BLaER1 (cell line): ENCODE measurements around the gene NKX2-3.

Source experiments
- H3K27ac ChIP-seq: shearing (Covaris generic); formaldehyde crosslinking; 2 replicates; pipeline ENCODE4 v1.8.1; 2022
- H3K27me3 ChIP-seq: shearing (Covaris generic); formaldehyde crosslinking; 2 replicates; pipeline ENCODE4 v1.8.1; 2022
- H3K36me3 ChIP-seq: shearing (Covaris generic); formaldehyde crosslinking; 2 replicates; pipeline ENCODE4 v1.8.1; 2022
- H3K4me1 ChIP-seq: shearing (Covaris generic); formaldehyde crosslinking; 2 replicates; pipeline ENCODE4 v1.8.1; 2022
- H3K4me2 ChIP-seq: shearing (Covaris generic); formaldehyde crosslinking; 2 replicates; pipeline ENCODE4 v1.8.1; 2022
- H3K4me3 ChIP-seq: shearing (Covaris generic); formaldehyde crosslinking; 2 replicates; pipeline ENCODE4 v1.8.1; 2022
- H3K9ac ChIP-seq: shearing (Covaris generic); formaldehyde crosslinking; 2 replicates; pipeline ENCODE4 v1.8.1; 2022
- H3K9me3 ChIP-seq: shearing (Covaris generic); formaldehyde crosslinking; 2 replicates; pipeline ENCODE4 v1.8.1; 2022
- H4K20me1 ChIP-seq: shearing (Covaris generic); formaldehyde crosslinking; 2 replicates; pipeline ENCODE4 v1.8.1; 2022
- Cebpa-rat ChIP-seq: shearing (Covaris generic); IDR thresholded peaks from 2 replicates; pipeline ENCODE4 v1.8.1; 2022

NKX2-3 gene

DNA sequence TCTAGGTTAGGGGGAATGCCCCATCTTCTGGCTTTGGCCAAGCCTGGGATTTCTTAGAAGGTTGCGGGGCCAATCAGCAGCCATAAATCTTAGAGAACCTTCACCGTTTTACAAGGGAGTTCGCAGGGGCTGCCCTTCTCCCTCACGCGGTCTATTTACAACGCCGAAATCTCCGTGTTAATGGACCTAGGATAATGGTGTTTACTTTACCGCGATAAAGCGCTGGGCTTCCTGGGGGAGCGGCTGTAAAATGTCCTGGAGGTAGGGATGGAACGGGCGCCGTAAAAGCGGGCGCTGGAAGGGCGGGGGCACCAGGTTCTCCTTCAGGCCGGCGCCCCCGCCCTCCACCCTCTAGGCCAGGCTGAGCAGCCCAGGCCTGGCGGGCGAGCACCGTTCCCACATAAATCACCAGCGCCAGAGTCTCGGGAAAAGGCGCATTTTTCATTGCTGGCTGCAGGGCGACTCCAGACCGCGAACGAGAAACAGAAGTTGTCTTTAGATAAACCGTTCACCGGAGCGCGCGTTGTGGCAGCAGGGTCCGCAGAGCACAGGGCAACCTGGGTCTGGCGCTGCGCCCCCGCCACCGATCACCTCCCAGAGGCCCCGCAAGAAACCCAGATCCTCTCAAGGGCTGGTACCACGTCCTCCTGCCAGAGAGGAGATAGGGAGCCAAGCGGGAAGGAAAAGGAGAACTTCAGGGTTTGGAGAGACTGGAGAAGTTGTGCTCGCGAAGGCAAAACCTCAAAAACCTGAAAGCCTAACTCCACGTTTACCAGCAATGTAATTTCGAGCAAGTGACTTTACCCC, 12.5 kb upstream of the NKX2-3 start:
- no peak for TF ChIP-seq Cebpa-rat
- Histone ChIP-seq H3K9me3 (peaks cover 30% of the 10 kb centered on the region), H4K20me1 (no peaks in the 10 kb centered on the region), H3K36me3 (no peaks in the 10 kb centered on the region), H3K4me1 (no peaks in the 10 kb centered on the region), H3K9ac (no peak overlapping the region), H3K4me3 (no peak overlapping the region), H3K4me2 (no peak overlapping the region), H3K27ac (no peak overlapping the region), H3K27me3 (peaks cover 35% of the 10 kb centered on the region)

DNA sequence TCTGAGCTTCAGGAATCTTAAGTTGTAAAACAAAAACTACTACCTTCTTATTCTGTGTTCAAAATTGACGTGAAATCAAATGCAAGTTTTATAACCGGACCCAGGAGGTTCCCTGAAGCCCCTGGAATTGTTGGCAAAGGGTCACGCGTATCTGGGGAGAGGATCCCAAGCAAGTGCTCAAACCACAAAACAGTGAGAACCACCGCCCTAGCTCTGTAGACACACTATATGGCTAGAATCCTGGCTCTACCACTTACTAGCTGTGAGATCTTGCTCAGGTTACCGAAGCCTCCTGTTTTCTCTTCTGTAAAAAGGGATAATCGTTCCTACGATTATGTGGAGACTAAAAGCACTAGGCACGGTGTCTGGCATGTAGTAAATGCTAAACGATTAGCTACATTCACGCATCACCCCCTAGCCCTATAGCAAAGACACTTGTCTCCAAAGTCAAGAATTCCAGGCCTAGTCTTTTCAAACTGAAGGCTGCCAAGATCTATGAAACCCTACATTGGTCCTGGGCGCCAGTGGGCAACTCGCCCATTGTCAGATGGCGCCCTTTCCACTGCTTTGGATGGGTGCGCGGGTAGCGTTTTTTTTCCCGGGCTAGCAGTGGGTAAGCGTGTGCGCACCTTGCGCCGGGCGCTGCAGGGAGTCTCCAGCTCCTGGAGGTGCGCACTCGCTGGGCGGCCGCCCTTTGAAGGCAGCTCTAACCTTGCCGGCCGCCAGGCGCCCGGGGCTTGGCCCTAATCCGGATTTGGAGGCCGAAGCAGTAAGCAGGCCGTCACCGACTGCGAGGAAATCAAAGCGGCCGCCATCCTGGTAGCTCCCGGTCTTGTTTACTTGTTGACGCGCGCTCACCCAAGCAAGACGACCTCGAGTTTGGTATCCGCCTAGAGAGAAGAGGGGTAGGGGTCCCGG, 11.6 kb upstream of the NKX2-3 start:
- H4K20me1 ChIP-seq: no peaks in the 10 kb centered on the region
- H3K27me3 ChIP-seq: peaks cover 38% of the 10 kb centered on the region
- H3K27ac ChIP-seq: no peak overlapping the region
- peaks cover 30% of the 10 kb centered on the region for H3K9me3 ChIP-seq
- H3K9ac ChIP-seq: no peak overlapping the region
- H3K4me1 ChIP-seq: no peaks in the 10 kb centered on the region
- H3K36me3 ChIP-seq: no peaks in the 10 kb centered on the region
- no peak overlapping the region for H3K4me3 ChIP-seq
- no peak for TF ChIP-seq Cebpa-rat
- no peak overlapping the region for H3K4me2 ChIP-seq

DNA sequence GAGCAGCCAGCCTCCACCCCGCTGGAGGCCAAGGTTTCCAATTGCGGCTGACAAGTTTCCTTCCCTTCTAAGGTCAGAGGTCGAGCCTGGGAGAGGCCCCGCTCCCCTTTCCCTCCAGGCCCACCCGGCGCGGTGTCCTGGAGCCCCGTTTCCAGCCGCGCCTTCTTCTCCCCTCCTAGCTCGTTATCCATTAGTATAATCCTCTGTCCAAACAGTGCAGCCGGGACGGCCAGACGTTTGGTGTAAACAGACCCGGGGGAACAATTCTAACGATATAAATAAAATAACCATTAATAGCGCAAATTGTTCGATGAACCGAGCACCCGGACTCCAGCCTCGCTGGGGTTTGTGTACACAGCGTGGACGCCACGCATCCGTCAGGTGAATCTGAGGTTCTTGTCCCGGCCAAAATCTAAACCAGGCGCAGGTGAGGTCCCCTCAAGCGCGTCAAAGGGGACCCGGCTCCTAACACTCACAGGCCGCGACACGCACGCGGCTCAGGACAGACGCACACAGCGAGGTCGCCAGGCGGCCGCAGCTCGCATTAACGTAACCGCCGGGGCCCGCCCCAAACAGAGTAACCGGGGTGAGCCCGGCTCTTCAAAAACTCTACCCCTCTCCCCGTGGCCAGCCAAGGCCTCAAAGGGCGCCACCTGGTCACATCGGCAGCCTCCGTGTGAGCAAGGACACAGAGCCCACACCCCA, 10.8 kb upstream of the NKX2-3 start:
- Histone ChIP-seq H4K20me1 (peaks cover 1% of the 10 kb centered on the region; the same call in 1 of the 2 replicates), H3K36me3 (no peaks in the 10 kb centered on the region), H3K4me3 (no peak overlapping the region), H3K4me2 (no peak overlapping the region), H3K9me3 (peaks cover 30% of the 10 kb centered on the region), H3K9ac (no peak overlapping the region), H3K4me1 (no peaks in the 10 kb centered on the region), H3K27me3 (peaks cover 45% of the 10 kb centered on the region), H3K27ac (no peak overlapping the region)
- TF ChIP-seq Cebpa-rat: no peak

DNA sequence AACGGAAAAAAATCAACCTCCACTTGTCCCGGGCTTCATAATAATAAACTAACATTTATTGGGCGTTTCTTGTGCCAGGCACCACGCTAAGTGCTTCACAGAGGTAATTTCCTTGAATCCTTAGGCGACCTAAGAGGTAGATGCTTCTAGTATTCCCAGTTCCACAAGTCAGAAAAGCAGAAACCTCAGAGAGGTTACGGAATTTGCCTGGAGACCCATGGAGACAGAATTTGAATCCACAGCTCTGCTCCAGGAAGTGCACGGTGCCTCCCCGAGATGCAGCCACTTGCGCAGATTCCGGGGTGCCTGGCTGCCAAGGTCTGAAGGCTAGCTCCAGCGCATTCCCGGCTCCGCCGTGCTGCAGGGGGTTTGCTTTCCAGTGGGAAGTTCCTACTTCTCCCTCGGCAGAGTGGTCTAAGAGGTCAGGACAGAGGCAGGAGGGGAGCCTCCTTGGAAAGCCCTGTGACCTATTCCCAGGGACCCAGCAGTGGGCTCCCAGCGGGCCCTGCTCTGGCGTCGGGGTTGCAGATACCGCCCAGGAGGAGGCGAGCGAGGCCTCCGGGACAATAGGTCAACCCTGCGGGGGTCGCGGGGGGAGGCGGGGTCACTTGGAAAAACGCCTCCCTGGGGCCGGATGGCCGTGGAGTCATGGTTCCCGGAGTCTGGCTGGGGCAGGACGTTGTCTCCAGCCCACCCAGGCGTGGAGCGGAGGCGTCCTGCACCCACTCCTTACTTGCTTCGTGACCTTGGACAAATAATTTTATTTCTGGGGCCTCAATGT, 10.1 kb upstream of the NKX2-3 start:
- Histone ChIP-seq H3K4me1 (no peaks in the 10 kb centered on the region), H3K36me3 (no peaks in the 10 kb centered on the region), H3K9me3 (peaks cover 38% of the 10 kb centered on the region), H3K27ac (no peak overlapping the region), H3K4me3 (no peak overlapping the region), H3K9ac (no peak overlapping the region), H4K20me1 (peaks cover 9% of the 10 kb centered on the region), H3K4me2 (no peak overlapping the region), H3K27me3 (peaks cover 53% of the 10 kb centered on the region)
- no peak for TF ChIP-seq Cebpa-rat

DNA sequence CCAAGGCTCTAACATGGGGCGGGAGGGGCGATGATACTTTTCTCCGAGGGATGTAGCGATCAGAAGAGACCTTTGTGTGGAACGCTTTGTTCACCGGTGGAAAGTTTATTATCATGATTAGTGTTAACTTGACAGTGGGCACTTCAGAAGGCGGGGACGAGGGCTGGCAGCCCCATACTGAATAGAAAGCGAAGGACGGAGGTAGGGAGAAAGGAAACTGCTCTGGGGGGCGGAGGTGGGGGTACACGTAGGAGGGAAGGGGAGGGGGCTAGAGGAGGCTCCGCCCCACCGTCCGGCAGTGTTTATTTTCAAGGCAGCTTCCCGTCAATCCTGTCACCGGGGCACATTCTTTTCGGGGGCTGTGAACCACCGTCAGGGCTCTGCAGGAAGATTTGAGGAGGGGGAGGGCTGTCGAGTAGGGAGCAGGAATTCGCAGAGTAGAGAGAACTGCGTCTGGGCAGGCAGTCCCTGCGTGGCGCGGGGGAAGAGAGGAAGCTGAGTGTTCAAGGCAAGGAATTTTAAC, 9.4 kb upstream of the NKX2-3 start:
- Histone ChIP-seq H3K4me1 (no peaks in the 10 kb centered on the region), H3K27ac (no peak overlapping the region), H3K4me2 (no peak overlapping the region), H3K9ac (no peak overlapping the region), H3K4me3 (no peak overlapping the region), H3K9me3 (peaks cover 40% of the 10 kb centered on the region), H3K36me3 (no peaks in the 10 kb centered on the region), H4K20me1 (peaks cover 15% of the 10 kb centered on the region), H3K27me3 (peaks cover 59% of the 10 kb centered on the region)
- no peak for TF ChIP-seq Cebpa-rat

DNA sequence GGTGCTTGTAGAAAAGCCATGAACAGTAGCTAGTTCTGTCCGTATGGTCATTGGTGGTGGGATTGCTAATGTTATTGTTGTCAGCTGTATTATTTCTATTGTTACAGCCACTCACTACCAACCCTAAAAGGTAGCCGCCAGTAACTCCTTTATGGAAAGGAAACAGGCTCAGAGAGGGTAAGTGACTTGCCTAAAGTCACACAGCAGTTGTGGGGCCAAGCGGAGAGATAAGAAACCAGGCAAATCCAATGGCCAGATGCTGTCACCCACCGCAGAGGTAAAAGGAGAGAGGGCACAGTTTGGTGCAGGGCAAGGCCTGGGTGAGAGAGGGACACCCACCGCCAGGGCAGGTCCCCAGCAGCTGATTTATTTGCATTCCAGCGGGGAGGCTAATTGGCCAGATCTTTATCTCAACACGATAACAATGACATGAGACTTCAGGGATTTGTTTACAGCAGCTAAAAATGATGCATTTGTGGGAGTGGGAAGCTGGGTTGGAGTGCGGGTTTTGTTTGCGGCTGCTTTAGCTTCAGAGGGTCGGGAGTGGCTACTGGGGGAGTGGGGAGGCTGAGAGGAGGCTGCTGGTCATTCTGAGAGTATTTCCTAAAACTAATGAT, 8.6 kb upstream of the NKX2-3 start:
- peaks cover 24% of the 10 kb centered on the region for H4K20me1 ChIP-seq

DNA sequence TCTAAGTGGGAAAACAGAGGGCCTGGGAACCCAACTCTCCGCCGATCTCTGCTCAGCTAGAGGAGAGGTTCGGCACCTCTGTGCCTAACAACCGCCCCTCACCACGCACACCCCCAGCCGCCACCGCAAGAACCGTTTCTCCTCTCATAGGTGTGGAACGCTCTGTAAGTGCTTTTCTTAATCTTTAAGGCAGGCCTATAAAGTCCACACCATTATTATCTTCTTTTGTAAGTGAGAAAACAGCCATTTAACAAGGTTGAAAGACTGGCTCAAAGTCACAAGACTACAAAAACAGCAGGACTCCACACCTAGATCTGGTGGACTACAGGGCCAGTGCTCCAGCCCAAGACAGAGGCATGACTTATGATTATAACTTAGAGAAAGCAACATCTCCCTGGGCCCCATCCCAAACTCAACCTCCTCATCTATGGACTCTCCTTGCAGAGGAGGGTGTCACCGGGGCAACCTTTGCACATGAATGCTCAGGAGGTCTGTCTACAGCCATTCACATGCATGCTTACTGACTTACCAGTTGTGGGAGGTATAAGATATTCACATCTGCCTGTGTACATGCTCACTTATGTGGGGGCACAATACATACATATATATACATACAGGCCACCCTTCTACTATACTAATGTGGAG, 7.9 kb upstream of the NKX2-3 start:
- H3K4me3 ChIP-seq: no peak overlapping the region
- peaks cover 31% of the 10 kb centered on the region for H4K20me1 ChIP-seq
- H3K9me3 ChIP-seq: peaks cover 37% of the 10 kb centered on the region
- H3K27ac ChIP-seq: no peak overlapping the region
- TF ChIP-seq Cebpa-rat: no peak
- no peak overlapping the region for H3K9ac ChIP-seq
- no peak overlapping the region for H3K4me2 ChIP-seq
- no peaks in the 10 kb centered on the region for H3K36me3 ChIP-seq
- peaks cover 67% of the 10 kb centered on the region for H3K27me3 ChIP-seq
- H3K4me1 ChIP-seq: no peaks in the 10 kb centered on the region

More for the DNA sequence above, 8.6 kb upstream of the NKX2-3 start:
- no peak for TF ChIP-seq Cebpa-rat
- no peak overlapping the region for H3K27ac ChIP-seq
- no peak overlapping the region for H3K9ac ChIP-seq
- no peaks in the 10 kb centered on the region for H3K36me3 ChIP-seq
- H3K9me3 ChIP-seq: peaks cover 40% of the 10 kb centered on the region
- H3K4me2 ChIP-seq: no peak overlapping the region
- peaks cover 67% of the 10 kb centered on the region for H3K27me3 ChIP-seq
- H3K4me3 ChIP-seq: no peak overlapping the region
- H3K4me1 ChIP-seq: no peaks in the 10 kb centered on the region

DNA sequence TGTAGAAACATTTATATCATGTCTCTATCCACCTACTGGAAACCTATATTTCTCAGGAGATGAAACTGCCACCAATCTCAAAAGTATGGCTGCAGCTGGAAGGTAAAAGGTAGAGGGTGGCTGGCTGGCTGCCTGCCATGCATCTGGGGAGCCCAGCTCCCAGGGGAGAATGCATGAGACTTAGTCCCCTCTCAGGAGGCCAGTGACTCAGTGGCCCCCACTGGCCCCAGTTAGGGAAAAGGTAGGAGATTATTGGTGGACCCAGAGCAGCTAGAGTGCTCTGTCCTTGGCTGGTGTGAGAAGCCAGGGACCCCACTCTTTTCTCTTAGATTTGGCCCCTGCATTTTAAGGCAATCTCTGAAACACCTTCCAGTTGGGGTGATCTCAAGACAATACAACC, 6.8 kb upstream of the NKX2-3 start:
- no peak overlapping the region for H3K9ac ChIP-seq
- H3K36me3 ChIP-seq: no peaks in the 10 kb centered on the region
- H3K4me3 ChIP-seq: no peak overlapping the region
- no peak overlapping the region for H3K4me2 ChIP-seq
- no peak for TF ChIP-seq Cebpa-rat
- peaks cover 9% of the 10 kb centered on the region for H3K4me1 ChIP-seq
- H3K27me3 ChIP-seq: peaks cover 67% of the 10 kb centered on the region
- no peak overlapping the region for H3K27ac ChIP-seq
- peaks cover 26% of the 10 kb centered on the region for H3K9me3 ChIP-seq
- H4K20me1 ChIP-seq: peaks cover 41% of the 10 kb centered on the region
